NOMO-1 treated with dmso at 0.1 percent for 144 hours (cell line): ENCODE measurements around the gene SMU1.

Experiments
- DNase-seq: peaks from one replicate; lab custom pipeline; 2025; ENCODE audit not compliant: unreplicated experiment; lab: John Stamatoyannopoulos, UW

SMU1 gene

GRCh38 chr9:33076046-33077004 is at the start of gene SMU1:
SMU1 (minus strand) TSS chr9:33076674; CDS start chr9:33076608, 66 bp downstream.
- peak; percentile 98 for DNase-seq

GRCh38 chr9:33125461-33125860 is 49.0 kb upstream of the SMU1 start:
- no peak for DNase-seq

- no peak for DNase-seq
These were observed 48.4 kb upstream of the SMU1 start for GRCh38 chr9:33124751-33125381.

GRCh38 chr9:33124046-33124445 is 47.6 kb upstream of the SMU1 start:
- DNase-seq, result no peak

- no peak for DNase-seq
These were observed 47.0 kb upstream of the SMU1 start for GRCh38 chr9:33123407-33124031.

GRCh38 chr9:33120620-33121019 is 44.1 kb upstream of the SMU1 start:
- no peak for DNase-seq

GRCh38 chr9:33117796-33118195 is 41.3 kb upstream of the SMU1 start:
- no peak for DNase-seq

- no peak for DNase-seq
These were observed 40.8 kb upstream of the SMU1 start for GRCh38 chr9:33117306-33117705.

- peak; percentile 6 for DNase-seq
These were observed 40.4 kb upstream of the SMU1 start for GRCh38 chr9:33116860-33117259.

- no peak for DNase-seq
These were observed 38.3 kb upstream of the SMU1 start for GRCh38 chr9:33114746-33115145.

- no peak for DNase-seq
These were observed 37.5 kb upstream of the SMU1 start for GRCh38 chr9:33113799-33114547.

- DNase-seq, result no peak
These were observed 35.6 kb upstream of the SMU1 start for GRCh38 chr9:33112094-33112493.

GRCh38 chr9:33111631-33112030 is 35.2 kb upstream of the SMU1 start:
- DNase-seq, result no peak

- no peak for DNase-seq
These were observed 34.2 kb upstream of the SMU1 start for GRCh38 chr9:33110686-33111085.

- no peak for DNase-seq
These were observed 33.5 kb upstream of the SMU1 start for GRCh38 chr9:33109850-33110595.

GRCh38 chr9:33109097-33109496 is 32.6 kb upstream of the SMU1 start:
- no peak for DNase-seq

- DNase-seq, result no peak
These were observed 32.0 kb upstream of the SMU1 start for GRCh38 chr9:33108472-33108871.

- no peak for DNase-seq
These were observed 31.3 kb upstream of the SMU1 start for GRCh38 chr9:33107762-33108161.

GRCh38 chr9:33106827-33107621 is 30.6 kb upstream of the SMU1 start:
- no peak for DNase-seq

- no peak for DNase-seq
These were observed 29.9 kb upstream of the SMU1 start for GRCh38 chr9:33106372-33106771.
